ENCODE results near the gene CD37.

CD37 gene

DNA sequence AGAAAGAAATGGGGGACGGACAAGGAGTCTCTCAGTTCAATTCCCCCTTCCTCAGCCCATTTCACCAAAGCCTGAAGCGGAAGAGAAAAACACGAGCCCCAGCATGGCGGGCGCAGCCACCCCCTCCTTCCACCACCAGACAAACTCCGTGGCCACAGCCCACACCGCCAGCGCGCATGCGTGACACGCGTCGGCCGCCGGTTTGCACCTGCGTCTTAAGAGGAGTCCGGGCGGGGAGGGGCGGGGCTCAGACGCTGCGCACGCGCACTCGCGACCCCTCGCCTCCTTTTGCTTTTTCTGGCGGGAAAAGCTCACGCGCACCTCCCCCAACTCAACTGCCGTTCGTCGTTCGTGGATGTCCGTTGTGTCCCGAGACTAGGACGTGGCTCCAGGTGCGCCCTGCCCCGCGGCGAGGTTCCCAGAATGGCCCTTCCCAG lies 52.7 kb downstream of the CD37 start, which contains the start of gene KASH5:
TSS of gene KASH5 (plus strand) at position 314 of the 437 bp plus-strand sequence. CDS start 2,635 bp downstream, outside the sequence.
- TF ChIP-seq OSR1 (CRISPR knock-in tag; IDR thresholded peaks at IDR 0.05), result no peak
- no peak for TF ChIP-seq ZNF70 (CRISPR knock-in tag; IDR thresholded peaks at IDR 0.05)
- no peak for TF ChIP-seq SNAI2 (CRISPR knock-in tag; IDR thresholded peaks at IDR 0.05)
- ATAC-seq, result peak; percentile 19; the same call in 1 of the 3 replicates

DNA sequence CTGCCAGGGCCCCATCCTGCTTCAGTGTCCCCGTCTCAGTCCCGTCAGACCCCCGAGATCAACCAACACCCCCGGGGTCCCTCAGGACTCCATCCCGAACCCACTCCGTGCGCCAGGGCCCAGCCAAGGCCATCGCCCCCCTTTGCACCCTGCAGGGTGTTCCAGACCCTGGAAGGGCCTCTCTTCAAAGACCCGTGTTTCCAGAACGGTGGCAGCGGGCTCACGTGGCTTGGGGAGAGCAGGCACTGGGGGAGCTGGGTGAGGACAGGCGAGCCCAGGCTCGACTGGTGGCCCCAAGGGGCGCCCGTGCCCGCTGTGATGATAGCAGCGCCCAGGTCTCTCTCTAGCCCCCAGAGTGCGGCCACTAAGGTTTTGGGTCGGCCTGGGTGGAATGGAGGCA lies 54.2 kb downstream of the CD37 start:
- no peak for ATAC-seq
- TF ChIP-seq BACH2 (CRISPR knock-in tag; IDR thresholded peaks at IDR 0.05; ENCODE audit: borderline replicate concordance) (no peak), TCF4 (CRISPR knock-in tag; IDR thresholded peaks at IDR 0.05; ENCODE audit: borderline replicate concordance) (no peak), ZNF70 (CRISPR knock-in tag; IDR thresholded peaks at IDR 0.05) (no peak), ZFP3 (CRISPR knock-in tag; IDR thresholded peaks at IDR 0.05) (no peak), ZNF565 (CRISPR knock-in tag; conservative IDR thresholded peaks at IDR 0.05; ENCODE audit: low read depth) (no peak), CSDC2 (CRISPR knock-in tag; IDR thresholded peaks at IDR 0.05) (no peak), POU6F1 (CRISPR knock-in tag; IDR thresholded peaks at IDR 0.05; ENCODE audit: borderline replicate concordance, low read depth) (no peak)

All from SK-N-SH treated with all-trans-retinoic acid at 6 μM for 48 hours (cell line).